Muscle of leg (tissue), 11 donors: ENCODE measurements around the gene GRIA3. TPM values are rescaled to one million over a fixed set of nuclear protein-coding genes. Genes with fewer than 3 reads are reported as not detected.

Experiments
- DNase-seq: peaks from one replicate; pipeline ENCODE4 v3.0.0; 2013
- H3K27ac ChIP-seq: one replicate; pipeline ENCODE4 v1.5.1; 2013; ENCODE audit warnings: mild to moderate bottlenecking, low read length, control low read depth
- H3K27me3 ChIP-seq: one replicate; pipeline ENCODE4 v1.6.1; 2013; ENCODE audit warnings: low read length; ENCODE audit not compliant: control insufficient read depth, insufficient read depth
- H3K36me3 ChIP-seq: one replicate; pipeline ENCODE4 v1.6.1; 2013; ENCODE audit warnings: low read length; ENCODE audit not compliant: control insufficient read depth, insufficient read depth
- H3K4me1 ChIP-seq: one replicate; pipeline ENCODE4 v1.6.1; 2013; ENCODE audit warnings: low read length; ENCODE audit not compliant: control insufficient read depth, insufficient read depth
- H3K4me3 ChIP-seq: one replicate; pipeline ENCODE4 v1.5.1; 2013; ENCODE audit warnings: low read length, control low read depth
- H3K9me3 ChIP-seq: replicated peaks from 2 replicates; pipeline ENCODE4 v1.6.1; 2013; ENCODE audit warnings: low read depth, low read length; ENCODE audit not compliant: control insufficient read depth
- WGBS: methylation state at CpG from one replicate; pipeline ENCODE4 v1.1.5; 2013; ENCODE audit warnings: missing lambda C conversion rate; ENCODE audit not compliant: insufficient coverage; 5-methylcytosine and 5-hydroxymethylcytosine counted together
- polyA plus RNA-seq, 8 donors: library from polyadenylated mRNA; unstranded; fragments of 120-200 nt; gene quantifications; one replicate each; pipeline versions ENCODE4 v1.2.1 to v1.2.3, GENCODE V29; 2013; ENCODE audit warnings: inconsistent platforms in 1 of 8, low replicate concordance in 1 of 8; ENCODE audit not compliant: insufficient read length in 8 of 8, insufficient read depth in 1 of 8
- total RNA-seq: library from RNA; stranded (reverse); fragments of 120-200 nt; gene quantifications from one replicate; pipeline ENCODE4 v1.2.4, GENCODE V29; 2013

Gene GRIA3
- total and polyA plus RNA-seq, 9 donors: 1.3 to 4.2 (median 2.2) TPM

DNA sequence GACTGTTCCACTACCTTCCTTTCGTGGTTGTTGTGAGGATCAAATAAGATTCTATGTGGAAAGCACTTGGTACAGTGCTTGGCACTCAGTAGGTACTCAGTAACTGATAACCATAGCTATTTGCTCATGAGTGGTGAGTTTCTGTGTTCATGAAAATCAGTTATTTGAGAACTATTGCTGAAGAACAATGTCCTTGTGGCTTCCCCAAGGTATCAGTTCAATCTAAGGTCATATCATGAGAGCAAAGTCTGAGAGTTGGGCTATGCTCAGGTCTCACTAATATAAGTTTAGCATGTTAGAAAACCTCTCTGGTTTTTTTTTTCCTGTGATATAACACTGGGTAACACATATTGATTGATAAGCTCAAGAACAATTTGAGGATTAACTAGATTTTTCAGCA, 147.8 kb downstream of the GRIA3 start:
- Histone ChIP-seq H3K27me3 (no peaks in the 10 kb centered on the region), H3K27ac (no peak overlapping the region), H3K4me3 (no peak overlapping the region), H3K4me1 (no peaks in the 10 kb centered on the region), H3K36me3 (no peaks in the 10 kb centered on the region), H3K9me3 (no peaks in the 10 kb centered on the region)
- no CpG with 5 or more reads among the region's 1 CpG for WGBS
- no peak for DNase-seq

DNA sequence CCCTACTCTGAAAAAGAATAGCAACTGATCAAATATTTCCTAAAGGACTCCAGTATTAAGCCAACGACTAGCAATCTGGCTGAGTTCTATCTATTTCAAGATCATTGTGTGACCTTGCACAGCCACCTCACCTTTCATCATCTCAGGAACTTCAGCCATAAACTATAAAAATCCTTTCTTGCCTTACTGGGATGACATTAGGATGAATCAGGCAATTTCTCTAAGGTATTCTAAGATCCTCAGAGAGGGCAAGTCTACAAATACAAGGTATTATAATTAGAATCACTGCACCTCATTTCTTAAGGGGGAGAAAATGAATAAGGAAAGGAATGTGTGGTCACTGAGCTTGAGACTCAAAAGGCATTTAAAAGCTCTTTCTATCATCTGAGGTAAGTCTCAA, 152.6 kb downstream of the GRIA3 start:
- H3K4me3 ChIP-seq: no peak overlapping the region
- no peak for DNase-seq
- no peaks in the 10 kb centered on the region for H3K9me3 ChIP-seq
- H3K27ac ChIP-seq: no peak overlapping the region
- WGBS: no CpG with 5 or more reads among the region's 1 CpG
- H3K36me3 ChIP-seq: no peaks in the 10 kb centered on the region
- no peaks in the 10 kb centered on the region for H3K27me3 ChIP-seq
- no peaks in the 10 kb centered on the region for H3K4me1 ChIP-seq

DNA sequence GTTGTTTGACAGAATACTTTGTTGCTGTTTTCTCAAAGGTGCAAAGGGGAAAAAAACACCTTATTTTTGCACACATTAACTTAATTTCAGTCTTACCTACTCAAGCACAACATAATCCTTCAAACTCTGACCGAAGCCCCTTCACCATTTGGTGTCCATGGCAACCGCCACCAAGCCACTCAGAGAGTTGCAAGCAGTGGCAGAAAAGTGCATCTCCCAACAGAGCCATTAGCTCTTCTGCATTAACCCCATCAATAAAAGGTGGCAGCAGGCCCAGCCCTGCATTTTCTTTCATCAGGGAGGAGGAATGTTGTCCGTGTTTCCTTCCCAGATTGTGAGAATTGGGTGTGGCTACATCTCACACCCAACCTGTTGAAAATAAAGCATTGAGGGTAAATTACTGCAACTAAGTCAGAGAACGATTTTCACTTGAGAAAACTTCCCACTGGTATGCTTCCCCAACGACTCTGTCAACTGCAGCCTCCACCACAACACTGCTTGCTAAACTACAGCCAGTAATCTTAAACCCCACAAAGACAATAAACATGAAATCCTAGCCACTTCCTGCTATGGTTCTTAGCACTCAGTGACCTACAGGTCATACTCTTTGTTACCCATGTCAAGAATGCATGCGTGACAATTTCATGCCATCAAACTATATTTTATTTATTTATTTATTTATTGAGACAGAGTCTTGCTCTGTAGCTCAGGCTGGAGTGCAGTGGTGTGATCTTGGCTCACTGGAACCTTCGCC, 154.0 kb downstream of the GRIA3 start:
- WGBS: 65% methylated on average over 4 of the region's 7 CpGs
- DNase-seq: no peak
- H3K4me3 ChIP-seq: no peak overlapping the region
- no peaks in the 10 kb centered on the region for H3K4me1 ChIP-seq
- H3K36me3 ChIP-seq: no peaks in the 10 kb centered on the region
- no peaks in the 10 kb centered on the region for H3K9me3 ChIP-seq
- no peak overlapping the region for H3K27ac ChIP-seq
- H3K27me3 ChIP-seq: no peaks in the 10 kb centered on the region

DNA sequence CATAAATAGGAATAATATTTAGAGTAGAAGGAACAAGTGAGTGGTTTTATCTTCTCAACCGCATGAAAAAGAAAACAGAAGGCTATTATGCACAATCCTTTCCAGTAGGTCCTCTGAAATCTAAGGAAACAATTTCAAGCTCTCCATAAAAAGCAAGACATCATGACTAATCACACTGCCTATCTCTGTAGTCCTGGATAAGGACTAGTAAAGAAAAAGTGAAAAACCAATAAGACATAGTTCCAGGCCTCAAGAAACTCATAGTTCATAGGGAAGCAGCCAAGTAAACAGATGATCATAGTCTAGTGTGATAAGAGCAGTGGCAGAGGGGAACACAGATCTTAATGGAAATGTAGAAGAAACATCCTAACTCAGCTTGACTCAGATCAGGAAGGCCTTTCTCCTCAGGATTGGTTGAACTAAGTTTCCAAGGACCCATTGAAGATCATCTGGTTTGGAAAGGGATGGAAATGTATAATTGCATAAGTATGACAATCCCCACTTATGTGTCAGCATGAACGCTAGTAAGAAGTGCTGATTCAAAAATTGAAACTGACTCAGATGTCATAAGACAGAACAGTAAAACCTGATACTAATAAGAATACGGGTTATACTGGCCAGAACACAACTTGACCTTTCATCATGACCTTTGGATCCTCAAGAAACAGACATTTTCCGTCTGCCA, 155.3 kb downstream of the GRIA3 start:
- no peak for DNase-seq
- no peak overlapping the region for H3K27ac ChIP-seq
- no CpG with 5 or more reads among the region's 4 CpGs for WGBS
- no peaks in the 10 kb centered on the region for H3K9me3 ChIP-seq
- no peak overlapping the region for H3K4me3 ChIP-seq
- H3K4me1 ChIP-seq: no peaks in the 10 kb centered on the region
- no peaks in the 10 kb centered on the region for H3K27me3 ChIP-seq
- H3K36me3 ChIP-seq: no peaks in the 10 kb centered on the region

DNA sequence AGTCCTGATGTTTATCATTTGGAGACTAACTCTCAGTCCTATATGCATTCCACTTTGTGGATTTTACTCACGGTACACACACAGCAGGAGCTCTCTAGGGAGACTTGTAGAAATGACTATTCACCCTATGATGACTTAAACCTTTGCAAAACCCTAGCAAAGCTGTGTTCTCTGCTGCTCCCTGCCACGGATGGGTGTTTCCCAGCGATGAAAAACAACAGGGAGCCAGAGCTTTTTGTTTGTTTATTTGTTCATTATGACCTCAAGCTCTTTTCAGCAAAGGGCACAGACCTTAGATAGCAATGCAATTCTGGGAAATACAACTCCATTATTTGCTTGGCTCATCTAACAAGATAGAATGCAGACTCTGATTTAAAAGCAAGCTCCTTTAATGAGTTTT, 156.6 kb downstream of the GRIA3 start:
- Histone ChIP-seq H3K4me1 (no peaks in the 10 kb centered on the region), H3K9me3 (no peaks in the 10 kb centered on the region), H3K4me3 (no peak overlapping the region), H3K27ac (no peak overlapping the region), H3K27me3 (no peaks in the 10 kb centered on the region), H3K36me3 (no peaks in the 10 kb centered on the region)
- WGBS: 8% methylated on average over 2 of the region's 3 CpGs
- DNase-seq: no peak

DNA sequence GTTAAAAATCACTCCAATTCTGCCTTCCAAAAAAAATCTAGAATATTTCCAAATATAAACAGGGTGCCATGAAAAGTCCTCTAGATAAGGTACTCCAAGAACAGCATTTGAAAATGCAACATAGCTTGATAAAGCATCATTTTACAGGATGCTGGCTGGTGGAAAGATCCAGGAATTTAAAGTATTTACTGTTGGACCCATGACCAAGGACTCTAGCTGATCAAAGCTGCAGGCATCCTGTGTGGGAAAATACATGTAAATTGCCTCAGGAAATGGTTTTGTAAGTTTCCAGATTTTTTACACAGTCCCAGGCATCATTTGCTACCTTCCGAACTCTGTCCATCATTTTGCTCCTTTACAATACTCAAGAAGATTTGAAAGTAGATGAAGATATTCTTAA, 164.4 kb downstream of the GRIA3 start:
- no peak overlapping the region for H3K27ac ChIP-seq
- no peaks in the 10 kb centered on the region for H3K4me1 ChIP-seq
- no CpG with 5 or more reads among the region's 1 CpG for WGBS

DNA sequence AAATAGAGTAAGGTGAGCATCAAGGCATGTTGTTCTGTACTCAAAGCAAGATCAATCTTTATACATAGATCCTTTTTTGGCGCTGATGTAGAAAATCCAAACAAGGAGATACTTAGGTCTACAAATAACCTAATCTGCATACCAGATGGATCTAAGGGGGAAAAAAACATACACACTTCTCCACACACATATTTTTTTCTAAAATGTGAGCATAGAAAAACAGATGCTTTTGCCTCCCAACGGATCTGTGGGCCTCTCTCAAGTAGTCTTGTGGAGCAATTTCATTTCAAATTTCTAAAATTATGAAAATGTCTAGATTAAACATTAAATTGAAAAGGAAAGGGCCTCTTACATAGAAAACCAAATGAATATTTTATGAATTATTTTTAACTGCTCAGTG, 166.1 kb downstream of the GRIA3 start:
- Histone ChIP-seq H3K27me3 (no peaks in the 10 kb centered on the region), H3K9me3 (no peaks in the 10 kb centered on the region), H3K36me3 (no peaks in the 10 kb centered on the region), H3K4me3 (no peak overlapping the region), H3K4me1 (no peaks in the 10 kb centered on the region), H3K27ac (no peak overlapping the region)
- peak; percentile 8 for DNase-seq
- no CpG with 5 or more reads among the region's 2 CpGs for WGBS

More for the DNA sequence above, 164.4 kb downstream of the GRIA3 start:
- no peak for DNase-seq
- Histone ChIP-seq H3K4me3 (no peak overlapping the region), H3K36me3 (no peaks in the 10 kb centered on the region), H3K9me3 (no peaks in the 10 kb centered on the region), H3K27me3 (no peaks in the 10 kb centered on the region)

DNA sequence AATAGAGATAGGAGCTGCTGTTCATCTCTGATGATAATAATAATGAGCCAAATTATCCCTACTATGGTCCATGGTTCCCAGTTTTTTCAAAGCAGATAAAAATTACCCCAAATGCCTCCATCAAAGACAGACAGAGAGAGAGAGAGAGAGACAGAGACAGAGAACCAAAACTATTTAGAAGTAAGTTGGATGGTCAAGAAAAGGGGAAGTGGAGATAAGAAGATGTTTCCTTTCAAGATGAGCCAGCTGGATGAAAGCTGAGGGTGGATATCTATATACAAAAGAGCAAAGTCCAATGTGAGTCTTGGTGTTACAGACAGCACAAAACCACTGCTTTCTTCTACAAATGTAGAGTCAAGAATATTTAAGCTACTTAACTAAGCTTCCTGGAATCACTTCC, 173.9 kb downstream of the GRIA3 start:
- Histone ChIP-seq H3K4me1 (no peaks in the 10 kb centered on the region), H3K27me3 (no peaks in the 10 kb centered on the region), H3K9me3 (no peaks in the 10 kb centered on the region), H3K27ac (no peak overlapping the region), H3K36me3 (no peaks in the 10 kb centered on the region), H3K4me3 (no peak overlapping the region)
- DNase-seq: no peak

DNA sequence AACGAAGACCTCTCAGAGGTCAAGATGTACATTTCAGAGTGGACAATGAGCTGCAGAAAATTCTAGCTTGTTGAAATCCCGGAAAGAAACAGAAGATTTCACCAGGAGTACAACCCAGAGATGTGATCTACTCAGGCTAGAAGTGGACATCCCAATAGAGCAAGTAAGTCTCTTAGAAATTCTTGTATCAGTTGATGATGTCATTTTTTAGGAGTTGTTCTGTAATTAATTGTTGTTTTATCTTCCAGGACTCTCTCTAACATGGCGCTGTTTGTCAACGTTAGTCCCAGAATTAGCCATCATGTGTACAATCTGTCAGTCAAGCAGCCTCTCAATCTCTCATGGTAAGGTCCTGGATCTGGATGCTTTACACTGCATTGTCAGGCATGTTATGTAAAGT, 174.4 kb downstream of the GRIA3 start:
- WGBS: 49% methylated on average over 2 of the region's 4 CpGs
- Histone ChIP-seq H3K4me1 (no peaks in the 10 kb centered on the region), H3K27ac (no peak overlapping the region), H3K4me3 (no peak overlapping the region), H3K36me3 (no peaks in the 10 kb centered on the region), H3K9me3 (no peaks in the 10 kb centered on the region), H3K27me3 (no peaks in the 10 kb centered on the region)
- DNase-seq: no peak

DNA sequence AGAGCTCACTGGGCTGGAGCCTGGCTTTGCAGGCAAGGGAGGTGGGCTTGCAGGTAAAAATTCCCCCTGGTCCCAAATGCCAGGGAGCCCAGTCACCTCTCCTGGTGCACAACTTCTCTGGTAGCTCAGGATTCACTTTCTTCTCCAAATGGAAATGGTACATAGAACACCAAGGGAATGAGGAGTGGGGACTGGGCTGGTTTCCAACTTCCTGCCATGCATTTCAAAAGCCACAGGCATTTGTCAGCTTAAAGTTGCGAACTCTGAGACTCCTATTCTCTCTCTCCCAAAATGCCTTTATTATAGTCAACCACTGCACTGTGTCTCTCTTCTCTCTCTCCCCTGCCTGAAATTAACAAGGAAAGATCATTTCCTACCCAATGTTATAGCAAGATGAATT, 177.3 kb downstream of the GRIA3 start:
- Histone ChIP-seq H3K27me3 (no peaks in the 10 kb centered on the region), H3K4me3 (no peak overlapping the region), H3K36me3 (no peaks in the 10 kb centered on the region), H3K4me1 (no peaks in the 10 kb centered on the region), H3K27ac (no peak overlapping the region), H3K9me3 (no peaks in the 10 kb centered on the region)
- WGBS: no CpG with 5 or more reads among the region's 1 CpG
- DNase-seq: no peak
